ENCODE results near the gene EFCAB6.

The EFCAB6 gene

GRCh38 chr22:43535336-43535735, 276.8 kb downstream of the EFCAB6 start:
- in situ Hi-C loops (cut with HindIII; ENCODE audit: low sequenced_read_pairs): loop anchor here (25.0 kb wide), 1 partner anchor 98 kb away; no protein-coding TSS in a partner anchor

DNA sequence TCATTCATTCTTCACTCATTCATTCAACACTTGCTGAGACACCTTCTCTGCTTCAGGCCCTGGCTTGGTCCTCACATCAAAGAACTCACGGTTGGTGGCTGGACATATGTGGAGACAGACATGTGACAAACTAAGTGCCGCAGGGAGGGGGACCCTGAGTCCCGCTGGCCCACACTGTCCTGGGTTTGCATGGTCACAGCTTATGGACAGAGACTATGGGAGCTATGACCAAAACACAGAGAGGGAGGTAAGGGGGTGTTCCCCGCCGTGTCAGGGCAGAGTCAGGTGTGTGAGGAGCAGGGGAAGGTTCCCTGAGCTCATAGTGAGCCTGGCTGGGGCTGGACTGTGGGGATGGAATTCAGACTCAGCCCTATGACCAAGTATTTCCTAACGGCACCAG, 277.2 kb downstream of the EFCAB6 start:
- in situ Hi-C loops (cut with HindIII; ENCODE audit: low sequenced_read_pairs): loop anchor here (25.0 kb wide), 1 partner anchor 98 kb away; no protein-coding TSS in a partner anchor

GRCh38 chr22:43533656-43534428, 278.3 kb downstream of the EFCAB6 start:
- in situ Hi-C loops (cut with HindIII; ENCODE audit: low sequenced_read_pairs): loop anchor here (25.0 kb wide), 1 partner anchor 97 kb away; no protein-coding TSS in a partner anchor

DNA sequence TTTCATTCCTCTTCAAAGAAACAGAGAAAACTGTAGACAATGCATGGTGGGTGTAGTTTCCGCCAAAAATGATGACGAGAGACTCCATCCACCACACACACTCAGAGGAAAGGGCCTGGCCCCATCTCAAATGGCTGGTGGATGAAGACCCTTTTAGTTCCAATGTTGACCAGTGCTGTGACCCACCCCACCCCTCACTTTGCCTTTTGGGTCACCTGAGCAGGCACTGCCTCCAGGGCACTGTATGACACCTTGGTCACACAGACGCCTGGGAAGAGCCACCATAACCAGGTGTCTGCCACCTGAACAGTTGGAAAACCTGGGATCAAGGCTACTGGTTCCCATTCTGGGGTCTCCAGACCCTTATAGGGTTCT, 279.0 kb downstream of the EFCAB6 start:
- in situ Hi-C loops (cut with HindIII; ENCODE audit: low sequenced_read_pairs): loop anchor here (25.0 kb wide), 1 partner anchor 96 kb away; no protein-coding TSS in a partner anchor

- in situ Hi-C loops (cut with HindIII; ENCODE audit: low sequenced_read_pairs): loop anchor here (25.0 kb wide), 1 partner anchor 95 kb away; no protein-coding TSS in a partner anchor
Measured at GRCh38 chr22:43532301-43533155, 279.6 kb downstream of the EFCAB6 start.

GRCh38 chr22:43531651-43532050, 280.5 kb downstream of the EFCAB6 start:
- in situ Hi-C loops (cut with HindIII; ENCODE audit: low sequenced_read_pairs): loop anchor here (25.0 kb wide), 1 partner anchor 94 kb away; no protein-coding TSS in a partner anchor

GRCh38 chr22:43530349-43531201, 281.5 kb downstream of the EFCAB6 start:
- in situ Hi-C loops (cut with HindIII; ENCODE audit: low sequenced_read_pairs): loop anchor here (25.0 kb wide), 1 partner anchor 93 kb away; no protein-coding TSS in a partner anchor

DNA sequence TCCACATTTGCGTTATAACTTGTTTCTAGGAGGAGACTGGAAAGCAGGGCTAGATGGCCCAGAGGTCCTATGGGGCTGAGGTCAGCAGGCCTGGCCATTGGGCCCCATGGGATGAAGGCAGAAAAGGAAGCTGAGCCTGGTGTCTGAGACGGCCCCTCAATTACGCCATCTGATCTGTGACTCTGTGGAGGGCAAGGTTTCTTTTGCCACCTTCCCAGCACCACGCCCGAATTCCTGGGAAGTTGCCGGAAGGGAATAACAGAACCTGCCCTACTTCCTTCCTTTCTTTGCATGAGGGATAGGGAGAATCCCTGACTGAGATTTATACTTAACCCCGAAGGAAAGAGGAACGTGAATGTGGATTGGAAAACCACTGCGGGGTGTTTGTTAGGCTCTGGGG, 282.2 kb downstream of the EFCAB6 start:
- in situ Hi-C loops (cut with HindIII; ENCODE audit: low sequenced_read_pairs): loop anchor here (25.0 kb wide), 1 partner anchor 93 kb away; no protein-coding TSS in a partner anchor

DNA sequence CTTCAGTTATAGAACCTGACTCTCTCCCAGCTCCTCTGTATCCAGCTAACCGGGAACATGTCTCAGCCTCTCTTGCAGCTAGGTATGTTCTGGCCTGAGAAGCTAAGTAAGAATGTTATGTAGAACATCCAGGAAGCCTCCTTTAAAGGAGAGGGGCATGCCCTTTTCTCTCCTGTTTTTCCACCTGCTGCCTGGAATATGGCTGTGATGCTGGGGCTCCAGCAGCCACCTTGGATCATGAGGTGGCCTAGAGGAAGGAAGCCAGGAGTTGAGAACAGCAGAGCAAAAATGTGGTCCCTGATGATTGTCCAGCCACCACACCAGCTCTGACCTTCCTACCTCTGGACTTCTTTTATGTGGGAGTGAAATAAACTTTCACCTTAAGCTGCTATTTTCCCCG, 282.6 kb downstream of the EFCAB6 start:
- in situ Hi-C loops (cut with HindIII; ENCODE audit: low sequenced_read_pairs): loop anchor here (25.0 kb wide), 1 partner anchor 92 kb away; no protein-coding TSS in a partner anchor

GRCh38 chr22:43528601-43529360, 283.3 kb downstream of the EFCAB6 start:
- in situ Hi-C loops (cut with HindIII; ENCODE audit: low sequenced_read_pairs): loop anchor here (25.0 kb wide), 1 partner anchor 91 kb away; no protein-coding TSS in a partner anchor

DNA sequence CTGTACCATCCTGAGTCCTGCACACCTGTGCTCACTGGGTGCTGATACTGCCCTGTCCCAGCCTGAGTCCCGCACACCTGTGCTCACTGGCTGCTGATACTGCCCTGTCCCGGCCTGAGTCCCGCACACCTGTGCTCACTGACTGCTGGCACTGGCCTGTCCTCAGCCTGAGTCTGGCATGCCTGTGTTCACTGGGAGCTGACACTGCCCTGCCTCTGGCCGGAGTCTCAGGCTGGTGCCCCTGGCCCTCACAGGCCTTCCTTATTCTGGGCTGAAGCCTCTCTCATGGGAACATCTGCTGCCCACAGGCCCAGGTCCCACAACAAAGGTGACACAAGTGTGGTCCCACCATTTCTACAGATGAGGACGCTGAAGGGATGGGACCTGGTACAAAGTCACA, 285.2 kb downstream of the EFCAB6 start:
- in situ Hi-C loops (cut with HindIII; ENCODE audit: low sequenced_read_pairs): loop anchor here (25.0 kb wide), 1 partner anchor 90 kb away; no protein-coding TSS in a partner anchor

DNA sequence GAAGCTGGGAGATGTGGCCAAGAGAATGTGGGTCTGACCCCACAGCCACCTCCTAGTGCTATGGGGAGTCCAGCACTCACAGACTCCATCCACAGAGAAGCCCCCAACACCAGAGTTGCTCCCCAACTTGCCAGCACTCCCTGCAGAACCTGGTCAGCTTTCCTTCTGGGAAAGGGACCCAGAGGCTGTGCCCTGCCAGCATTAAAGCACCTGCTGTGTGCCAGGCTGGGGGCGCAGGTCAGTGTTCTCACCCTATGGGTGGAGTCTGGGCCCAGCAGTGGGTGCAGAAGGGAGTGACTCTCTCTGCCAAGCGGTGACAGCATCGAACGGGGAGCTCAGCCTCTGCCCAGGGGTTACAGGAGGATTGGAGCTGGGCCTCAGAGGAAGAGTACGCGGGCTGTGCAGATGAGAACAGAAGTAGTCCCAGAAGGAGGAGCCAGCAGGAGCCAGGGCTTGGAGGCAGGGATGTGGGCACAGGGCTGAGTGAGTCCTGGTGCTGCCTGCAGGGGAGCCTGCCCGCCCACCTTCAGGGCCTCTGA, 285.9 kb downstream of the EFCAB6 start:
- in situ Hi-C loops (cut with HindIII; ENCODE audit: low sequenced_read_pairs): loop anchor here (25.0 kb wide), 1 partner anchor 89 kb away; no protein-coding TSS in a partner anchor

DNA sequence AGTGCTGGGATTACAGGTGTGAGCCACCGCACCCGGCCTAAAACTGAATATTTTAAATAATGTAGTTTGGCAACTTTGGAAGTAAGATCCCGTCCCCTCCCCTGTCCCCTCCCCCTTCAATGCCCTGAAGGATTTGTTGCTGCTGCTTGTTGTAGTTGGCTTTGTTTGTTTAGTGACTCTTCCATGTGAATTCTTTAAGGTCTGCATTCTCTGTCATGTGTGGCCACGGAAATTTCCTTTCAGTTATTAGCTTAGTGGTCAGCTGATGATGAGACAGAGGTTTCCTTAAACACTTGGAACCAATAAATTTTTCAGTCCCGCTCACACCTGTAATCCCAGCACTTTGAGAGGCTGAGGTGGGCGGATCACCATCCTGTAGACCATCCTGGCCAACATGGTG, 290.4 kb downstream of the EFCAB6 start:
- in situ Hi-C loops (cut with HindIII; ENCODE audit: low sequenced_read_pairs): no loop called here

GRCh38 chr22:43520632-43521039, 291.5 kb downstream of the EFCAB6 start:
- in situ Hi-C loops (cut with HindIII; ENCODE audit: low sequenced_read_pairs): no loop called here

DNA sequence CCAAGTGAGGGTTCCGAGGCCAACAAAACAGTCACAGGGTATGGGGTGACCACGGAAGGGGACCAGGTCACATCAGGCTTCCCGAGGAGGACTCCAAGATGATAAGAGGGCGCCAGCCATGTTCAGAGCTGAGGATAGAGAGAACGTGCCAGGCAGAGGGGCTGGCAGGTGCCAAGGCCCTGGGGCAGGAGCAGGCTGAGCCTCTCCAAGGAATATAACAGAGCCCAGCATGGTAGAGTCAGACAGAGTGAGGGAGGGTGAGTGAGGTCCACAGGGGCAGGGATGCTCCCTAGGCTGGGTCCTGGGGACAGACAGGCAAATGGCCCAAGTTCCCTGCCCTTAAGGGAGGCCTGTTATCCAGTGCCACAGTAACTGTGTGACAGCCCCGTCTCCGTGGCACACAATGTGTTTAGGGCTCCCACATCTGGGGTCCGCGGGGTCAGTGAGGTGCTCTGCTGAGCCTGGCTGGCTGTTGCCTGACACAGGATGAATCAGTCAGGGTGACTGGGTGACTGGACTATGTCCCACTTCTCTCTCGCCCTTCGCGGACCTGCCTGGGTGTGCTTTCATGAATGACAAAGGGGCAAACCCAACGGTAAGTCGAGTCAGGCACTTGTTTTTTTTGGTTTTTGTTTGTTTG, 295.0 kb downstream of the EFCAB6 start:
- in situ Hi-C loops (cut with HindIII; ENCODE audit: low sequenced_read_pairs): no loop called here

GRCh38 chr22:43516386-43516785, 295.7 kb downstream of the EFCAB6 start:
- in situ Hi-C loops (cut with HindIII; ENCODE audit: low sequenced_read_pairs): no loop called here

- in situ Hi-C loops (cut with HindIII; ENCODE audit: low sequenced_read_pairs): no loop called here
Measured at GRCh38 chr22:43515902-43516301, 296.2 kb downstream of the EFCAB6 start.

DNA sequence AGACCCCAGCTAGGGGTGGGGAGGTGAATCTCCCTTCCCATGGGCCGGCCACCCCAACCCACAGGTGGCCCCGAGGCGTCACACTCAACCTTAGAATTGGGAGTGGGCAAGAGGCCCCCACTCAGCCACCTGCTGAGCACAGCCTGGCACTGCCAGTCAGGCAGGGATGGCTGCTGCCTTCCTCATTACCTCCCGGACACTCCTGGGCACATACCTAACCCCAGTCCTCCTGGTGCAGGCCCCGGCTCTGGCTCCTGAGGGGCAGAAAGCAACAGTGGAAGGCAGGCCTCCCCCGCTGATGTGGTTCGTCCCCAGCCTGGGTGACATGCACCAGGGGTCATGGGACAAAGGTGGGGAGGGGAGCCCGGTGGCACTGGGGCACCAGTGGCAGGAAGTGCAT, 296.7 kb downstream of the EFCAB6 start:
- in situ Hi-C loops (cut with HindIII; ENCODE audit: low sequenced_read_pairs): no loop called here

Measured in DLD1 (cell line).